Thyroid gland (tissue), 4 donors: ENCODE measurements around the gene IL4R.

Experiments used
- POLR2A ChIP-seq, 2 donors: fragments of 450-650 bp; IDR thresholded peaks; one replicate each; pipeline ENCODE4 v1.6.1; 2017; ENCODE audit warnings: antibody characterized with exemption in 2 of 2, mild to moderate bottlenecking in 2 of 2, moderate library complexity in 1 of 2
- TF ChIP-seq, protein P1 (sequence below), 6 experiments: fragments of 200-600 bp in 3 of 6; fragments of 450-650 bp in 3 of 6; sonication (generic) in 3 of 6; IDR thresholded peaks; one replicate each; pipeline ENCODE4 v1.5.1; 2016 to 2019; ENCODE audit warnings: antibody characterized with exemption in 6 of 6, mild to moderate bottlenecking in 2 of 6, inconsistent platforms in 1 of 6, moderate library complexity in 1 of 6

DNA sequence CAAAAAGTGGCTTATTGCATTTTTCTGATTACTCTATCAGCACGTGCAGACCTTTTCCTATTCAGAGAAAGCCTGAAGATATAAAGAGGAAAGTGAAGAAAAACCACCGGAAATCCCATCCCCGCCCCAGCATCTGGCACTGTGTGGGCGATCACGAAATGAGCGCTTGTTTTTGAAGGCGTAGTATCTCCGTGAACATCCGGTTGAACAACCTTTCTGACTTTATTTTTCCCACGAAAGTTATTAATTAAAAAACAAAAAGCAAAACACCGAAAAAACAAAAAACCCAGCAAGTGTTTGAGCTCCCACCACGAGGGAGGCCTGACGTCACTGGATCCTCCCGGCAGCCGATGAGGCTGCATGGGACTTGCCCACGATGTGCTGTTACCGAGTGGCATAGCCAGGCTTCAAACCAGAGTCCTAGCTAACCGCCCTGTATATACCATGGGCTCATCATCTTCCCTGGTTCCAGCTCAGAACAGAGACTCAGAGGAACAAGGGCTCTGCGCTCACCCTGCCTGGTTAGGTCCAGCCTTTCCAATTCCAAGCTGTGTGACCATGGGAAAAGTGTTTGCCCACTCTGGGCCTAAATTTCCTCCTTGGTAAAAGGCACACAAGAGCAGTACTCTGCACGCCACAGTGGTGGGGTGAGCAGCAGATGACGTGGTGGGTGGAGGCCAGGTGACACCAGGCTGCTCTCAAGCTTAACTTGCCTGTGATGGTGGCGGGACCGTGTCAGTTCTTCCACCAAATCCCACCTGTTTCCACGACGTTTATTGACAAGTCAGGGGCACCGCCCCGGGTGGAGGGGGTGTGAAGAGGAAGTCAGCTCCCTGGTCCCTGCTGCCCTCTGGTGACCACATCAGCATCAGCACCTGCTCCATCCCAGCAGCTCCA lies 53.9 kb downstream of the IL4R start:
- TF ChIP-seq, protein P1, sequence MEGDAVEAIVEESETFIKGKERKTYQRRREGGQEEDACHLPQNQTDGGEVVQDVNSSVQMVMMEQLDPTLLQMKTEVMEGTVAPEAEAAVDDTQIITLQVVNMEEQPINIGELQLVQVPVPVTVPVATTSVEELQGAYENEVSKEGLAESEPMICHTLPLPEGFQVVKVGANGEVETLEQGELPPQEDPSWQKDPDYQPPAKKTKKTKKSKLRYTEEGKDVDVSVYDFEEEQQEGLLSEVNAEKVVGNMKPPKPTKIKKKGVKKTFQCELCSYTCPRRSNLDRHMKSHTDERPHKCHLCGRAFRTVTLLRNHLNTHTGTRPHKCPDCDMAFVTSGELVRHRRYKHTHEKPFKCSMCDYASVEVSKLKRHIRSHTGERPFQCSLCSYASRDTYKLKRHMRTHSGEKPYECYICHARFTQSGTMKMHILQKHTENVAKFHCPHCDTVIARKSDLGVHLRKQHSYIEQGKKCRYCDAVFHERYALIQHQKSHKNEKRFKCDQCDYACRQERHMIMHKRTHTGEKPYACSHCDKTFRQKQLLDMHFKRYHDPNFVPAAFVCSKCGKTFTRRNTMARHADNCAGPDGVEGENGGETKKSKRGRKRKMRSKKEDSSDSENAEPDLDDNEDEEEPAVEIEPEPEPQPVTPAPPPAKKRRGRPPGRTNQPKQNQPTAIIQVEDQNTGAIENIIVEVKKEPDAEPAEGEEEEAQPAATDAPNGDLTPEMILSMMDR (IDR thresholded peaks at IDR 0.05) = peak in 5 of 6 experiments; percentile 50 to 85 (median 71)
- TF ChIP-seq POLR2A (IDR thresholded peaks at IDR 0.05) = no peak
